Measurements from ENCODE around the gene INSRR.

- TF ChIP-seq, protein P1, sequence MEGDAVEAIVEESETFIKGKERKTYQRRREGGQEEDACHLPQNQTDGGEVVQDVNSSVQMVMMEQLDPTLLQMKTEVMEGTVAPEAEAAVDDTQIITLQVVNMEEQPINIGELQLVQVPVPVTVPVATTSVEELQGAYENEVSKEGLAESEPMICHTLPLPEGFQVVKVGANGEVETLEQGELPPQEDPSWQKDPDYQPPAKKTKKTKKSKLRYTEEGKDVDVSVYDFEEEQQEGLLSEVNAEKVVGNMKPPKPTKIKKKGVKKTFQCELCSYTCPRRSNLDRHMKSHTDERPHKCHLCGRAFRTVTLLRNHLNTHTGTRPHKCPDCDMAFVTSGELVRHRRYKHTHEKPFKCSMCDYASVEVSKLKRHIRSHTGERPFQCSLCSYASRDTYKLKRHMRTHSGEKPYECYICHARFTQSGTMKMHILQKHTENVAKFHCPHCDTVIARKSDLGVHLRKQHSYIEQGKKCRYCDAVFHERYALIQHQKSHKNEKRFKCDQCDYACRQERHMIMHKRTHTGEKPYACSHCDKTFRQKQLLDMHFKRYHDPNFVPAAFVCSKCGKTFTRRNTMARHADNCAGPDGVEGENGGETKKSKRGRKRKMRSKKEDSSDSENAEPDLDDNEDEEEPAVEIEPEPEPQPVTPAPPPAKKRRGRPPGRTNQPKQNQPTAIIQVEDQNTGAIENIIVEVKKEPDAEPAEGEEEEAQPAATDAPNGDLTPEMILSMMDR (IDR thresholded peaks at IDR 0.05): no peak
- TF ChIP-seq POLR2A (IDR thresholded peaks at IDR 0.05): no peak
- no peak for TF ChIP-seq EP300 (IDR thresholded peaks at IDR 0.05)
These were observed 10.5 kb upstream of the INSRR start for GRCh38 chr1:156869455-156869854.
